NCI-H526 treated with DMSO at 0.1 percent for 48 hours (cell line): ENCODE results near the gene SF3A1.
A peak's percentile ranks its signal among the peaks of the same experiment; 100 is the strongest.
"Not testable (repeated sequence)": the region's sequence is repeated elsewhere in the genome, so short reads cannot be mapped to it uniquely, and the experiment has no call there.

ENCODE experiments used
- DNase-seq: peaks from one replicate; lab custom pipeline; 2025; lab: John Stamatoyannopoulos, UW

The SF3A1 gene

DNA sequence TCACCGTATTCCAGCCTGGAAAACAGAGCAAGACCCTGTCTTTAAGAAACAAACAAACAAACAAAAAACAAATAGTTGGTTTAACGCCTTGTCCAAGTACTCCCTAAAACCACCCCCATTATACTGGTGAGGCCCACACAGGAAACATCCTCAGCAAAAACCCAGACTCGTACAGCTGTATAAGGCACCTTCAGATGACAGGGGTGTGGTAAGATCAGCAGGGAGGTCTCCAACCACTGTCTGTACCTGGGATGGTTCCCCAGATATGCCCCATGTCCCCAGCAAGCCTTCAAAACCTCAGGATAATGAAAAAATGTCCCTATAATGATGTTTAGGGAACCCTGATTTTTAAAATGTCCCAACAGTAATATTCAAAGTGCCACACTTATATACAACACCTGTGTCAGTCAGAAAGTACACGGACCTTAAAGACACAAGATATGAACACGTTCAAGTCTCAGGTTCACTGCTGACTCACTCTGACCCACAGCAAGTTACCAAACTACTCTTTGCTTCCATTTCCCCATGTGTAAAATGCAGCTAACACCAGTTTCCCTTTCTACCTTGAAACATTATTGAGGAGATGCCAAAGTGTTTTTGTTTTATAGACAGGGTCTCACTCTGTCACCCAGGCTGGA is 9.3 kb downstream of the SF3A1 start:
- DNase-seq = no peak

- DNase-seq = no peak
Measured at GRCh38 chr22:30344447-30345200, 12.1 kb downstream of the SF3A1 start.

GRCh38 chr22:30340911-30341685 is 15.6 kb downstream of the SF3A1 start:
- DNase-seq = no peak

GRCh38 chr22:30338802-30339201 is 17.9 kb downstream of the SF3A1 start:
- DNase-seq = no peak

DNA sequence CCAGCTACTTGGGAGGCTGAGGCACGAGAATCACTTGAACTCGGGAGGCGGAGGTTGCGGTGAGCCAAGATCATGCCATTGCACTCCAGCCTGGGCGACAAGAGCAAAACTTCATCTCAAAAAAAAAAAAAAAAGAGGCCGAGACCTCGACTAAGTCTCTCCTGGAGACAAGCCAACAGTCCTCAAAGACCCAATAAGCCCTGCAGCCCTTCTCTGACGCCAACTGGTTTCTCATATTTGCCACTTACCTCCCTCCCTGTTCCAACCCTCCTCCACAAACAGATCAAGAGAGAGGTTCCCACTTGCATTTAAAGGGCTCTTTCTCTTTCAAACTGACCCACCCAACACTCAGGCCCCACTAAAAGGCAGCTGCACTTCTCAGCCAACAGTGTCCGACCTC is 18.4 kb downstream of the SF3A1 start:
- DNase-seq = not testable (repeated sequence)

DNA sequence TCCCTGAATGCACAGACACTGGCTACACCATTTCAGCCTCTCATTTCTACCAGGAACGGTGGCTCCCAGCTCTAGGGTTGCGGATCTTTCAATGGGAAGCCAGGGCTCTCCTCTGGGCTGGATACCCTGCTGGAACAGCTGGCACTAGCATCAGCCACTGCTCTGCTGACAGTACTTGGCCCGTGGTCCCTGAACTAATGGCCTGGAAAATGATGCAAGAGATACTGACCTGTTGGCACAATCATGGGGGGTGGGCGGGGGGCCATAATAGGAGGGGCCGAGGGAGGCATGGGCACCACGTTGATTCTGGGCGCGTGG is 19.3 kb downstream of the SF3A1 start:
- DNase-seq = no peak

GRCh38 chr22:30336752-30337460 is 19.8 kb downstream of the SF3A1 start:
- DNase-seq = no peak

- no peak for DNase-seq
Measured at GRCh38 chr22:30335236-30335635, 21.5 kb downstream of the SF3A1 start.

DNA sequence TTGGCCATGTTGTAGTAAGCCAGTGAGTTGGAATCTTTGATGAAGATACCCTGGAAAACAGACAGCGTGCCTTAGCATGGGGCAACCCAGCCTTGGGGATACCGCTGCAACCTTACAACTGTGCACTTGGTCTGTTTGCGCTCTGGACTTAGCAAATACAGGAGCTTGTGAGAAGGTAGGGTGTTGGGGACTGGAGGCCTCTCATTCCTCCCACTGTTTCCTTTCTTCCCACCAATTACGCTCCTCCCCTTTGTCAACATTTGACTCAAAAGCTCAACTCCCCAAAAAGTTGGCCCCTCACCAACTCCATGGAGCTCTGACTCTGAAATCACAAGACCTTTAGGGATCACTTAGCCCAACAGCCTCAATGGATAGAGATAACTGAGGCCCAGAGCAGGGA is 22.0 kb downstream of the SF3A1 start:
- DNase-seq = no peak

GRCh38 chr22:30333707-30334087 is 23.0 kb downstream of the SF3A1 start:
- no peak for DNase-seq

DNA sequence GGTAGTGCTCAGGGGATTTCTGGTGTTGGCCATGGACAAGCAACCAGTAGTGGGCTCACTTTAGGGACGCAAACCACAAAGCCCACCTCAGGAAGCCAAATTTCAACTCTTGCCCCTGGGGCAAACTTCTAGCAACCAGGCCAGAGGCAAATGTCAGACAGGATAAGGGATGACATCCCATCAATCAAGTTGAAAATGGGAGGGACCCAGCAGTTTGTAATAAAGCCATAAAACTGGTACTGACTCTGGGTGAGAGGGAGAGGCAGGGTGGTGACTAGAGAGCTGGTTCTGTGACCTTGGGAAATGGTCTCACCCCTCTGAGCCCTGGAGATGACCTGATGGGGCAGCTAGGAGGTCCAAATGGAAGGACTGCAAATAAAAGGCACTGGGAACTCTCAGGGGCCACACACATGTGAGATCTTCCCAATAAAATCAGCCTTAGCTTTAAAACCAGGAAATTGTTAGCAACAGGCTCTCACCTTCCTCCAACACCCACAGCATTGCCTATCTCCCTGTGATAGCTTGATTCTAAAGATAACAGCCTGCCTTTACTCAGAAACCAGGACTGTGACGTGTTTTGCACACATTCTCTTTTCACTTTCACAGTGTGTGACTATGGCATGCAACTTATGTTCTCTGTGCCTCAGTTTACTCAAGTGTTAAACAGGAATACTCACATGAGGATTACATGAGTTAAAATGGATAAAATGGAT is 23.5 kb downstream of the SF3A1 start:
- no peak for DNase-seq

- no peak for DNase-seq
Measured at GRCh38 chr22:30332551-30332950, 24.1 kb downstream of the SF3A1 start.

DNA sequence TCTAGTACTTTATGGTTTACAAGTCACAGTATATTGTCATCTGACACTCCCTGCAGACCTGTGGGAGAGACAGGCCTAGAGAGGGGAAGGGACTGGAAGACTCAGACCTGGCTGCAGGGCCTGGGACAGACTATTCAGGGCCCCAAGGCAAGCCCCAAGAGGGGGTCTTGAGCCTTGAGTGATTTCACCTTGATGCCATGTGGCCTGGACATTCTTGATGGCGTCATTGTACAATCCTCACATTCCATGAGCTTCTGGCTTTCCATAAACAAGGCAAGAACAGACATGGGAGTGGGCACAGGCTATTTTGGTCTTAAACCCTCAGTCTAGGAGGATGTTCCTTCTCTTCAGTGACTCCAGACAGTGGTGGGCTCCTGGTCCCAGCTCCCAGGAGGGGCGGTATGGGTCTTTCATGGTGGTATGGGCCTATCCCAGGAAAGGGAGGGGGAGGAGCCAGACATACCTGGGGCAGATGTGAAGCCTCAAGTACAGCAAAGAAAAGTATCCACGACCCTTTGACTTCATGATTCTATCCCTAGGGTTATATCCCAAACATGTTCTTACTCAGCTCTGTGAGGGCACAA is 28.1 kb downstream of the SF3A1 start:
- no peak for DNase-seq

GRCh38 chr22:30327864-30328345 is 28.8 kb downstream of the SF3A1 start:
- DNase-seq = no peak

GRCh38 chr22:30326706-30327362 is 29.9 kb downstream of the SF3A1 start, which contains the start of gene TBC1D10A:
Gene TBC1D10A (minus strand): TSS chr22:30326941. CDS start chr22:30326881, 60 bp downstream.
- peak; percentile 91 for DNase-seq

DNA sequence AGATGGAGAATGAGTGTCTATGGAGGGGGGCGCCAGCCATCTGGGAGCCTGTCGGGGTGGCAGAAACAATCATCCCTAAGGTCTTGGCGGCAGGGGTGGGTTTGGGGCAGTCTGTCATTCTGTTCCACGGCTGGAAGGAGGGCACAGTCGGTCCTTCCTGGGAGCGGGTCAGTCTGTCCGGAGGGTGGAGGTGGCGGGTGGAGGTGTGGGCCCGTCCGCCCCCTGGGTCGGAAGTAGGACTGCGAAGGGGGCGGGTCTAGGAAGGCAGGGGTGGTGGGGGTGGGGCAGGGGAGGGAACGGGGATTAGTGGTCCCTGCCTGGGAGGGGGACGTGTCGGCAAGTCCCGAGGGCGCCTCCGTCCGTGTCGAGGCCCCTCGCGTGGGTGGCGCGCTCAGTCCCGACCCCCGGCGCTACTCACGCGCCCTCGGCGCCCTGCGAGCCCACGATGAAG is 30.4 kb downstream of the SF3A1 start:
- DNase-seq = no peak

DNA sequence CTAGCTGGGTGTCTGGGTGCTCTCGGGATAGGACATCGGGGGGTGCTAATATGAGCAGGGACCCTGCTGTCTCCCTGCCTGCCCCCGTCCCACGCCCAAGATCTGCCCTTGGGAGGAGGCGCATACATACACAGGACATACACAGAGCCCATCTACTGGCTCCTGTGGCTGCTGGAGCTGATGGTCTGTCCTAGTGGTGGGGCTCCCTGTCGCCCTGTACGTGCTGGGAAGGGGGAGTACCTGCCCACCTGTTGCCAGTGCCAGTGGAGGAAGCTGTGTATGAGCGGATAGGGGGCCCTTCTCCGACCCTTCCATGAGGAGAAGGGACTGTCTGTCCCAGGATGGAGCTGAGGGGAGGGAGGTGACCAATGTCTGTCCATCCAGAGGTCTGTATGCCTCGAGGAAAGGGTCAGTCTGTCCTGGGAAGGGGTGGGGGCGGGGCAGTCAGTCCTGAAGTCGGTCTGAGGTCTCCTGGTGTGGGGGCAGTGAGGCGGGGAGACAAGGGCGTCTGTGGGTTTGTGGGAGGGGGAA is 30.9 kb downstream of the SF3A1 start:
- no peak for DNase-seq

DNA sequence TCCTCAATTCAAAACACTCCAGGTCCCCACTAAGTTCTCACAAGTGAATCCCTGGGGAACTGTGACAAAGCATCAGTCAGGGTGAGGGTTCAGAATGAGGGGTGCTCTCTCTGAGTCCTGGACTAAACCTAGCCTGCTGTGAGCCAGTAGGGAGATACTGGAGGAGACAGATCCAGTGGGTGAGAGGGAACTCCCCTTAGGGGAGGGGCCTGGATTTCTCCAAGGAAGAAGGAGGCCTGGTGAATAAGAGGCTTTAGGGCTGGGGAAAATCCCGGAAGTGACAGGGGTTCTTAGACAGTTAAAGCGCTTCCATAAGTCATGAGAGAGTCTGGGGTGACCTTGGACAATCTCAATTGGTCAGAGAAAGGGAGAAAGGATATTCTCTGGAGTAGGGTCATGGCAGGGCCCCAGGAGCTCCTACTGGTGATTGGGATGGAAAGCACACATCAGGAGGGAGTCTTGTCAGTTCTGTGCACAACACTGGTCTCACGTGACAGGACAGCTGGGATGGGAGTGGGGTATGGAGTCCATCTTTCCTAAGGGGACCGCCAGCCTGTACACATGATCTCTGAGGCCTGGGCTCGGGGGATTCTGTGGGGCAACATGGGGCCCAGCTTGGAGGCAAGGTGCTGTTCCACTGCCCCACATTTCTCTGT is 31.5 kb downstream of the SF3A1 start:
- no peak for DNase-seq

DNA sequence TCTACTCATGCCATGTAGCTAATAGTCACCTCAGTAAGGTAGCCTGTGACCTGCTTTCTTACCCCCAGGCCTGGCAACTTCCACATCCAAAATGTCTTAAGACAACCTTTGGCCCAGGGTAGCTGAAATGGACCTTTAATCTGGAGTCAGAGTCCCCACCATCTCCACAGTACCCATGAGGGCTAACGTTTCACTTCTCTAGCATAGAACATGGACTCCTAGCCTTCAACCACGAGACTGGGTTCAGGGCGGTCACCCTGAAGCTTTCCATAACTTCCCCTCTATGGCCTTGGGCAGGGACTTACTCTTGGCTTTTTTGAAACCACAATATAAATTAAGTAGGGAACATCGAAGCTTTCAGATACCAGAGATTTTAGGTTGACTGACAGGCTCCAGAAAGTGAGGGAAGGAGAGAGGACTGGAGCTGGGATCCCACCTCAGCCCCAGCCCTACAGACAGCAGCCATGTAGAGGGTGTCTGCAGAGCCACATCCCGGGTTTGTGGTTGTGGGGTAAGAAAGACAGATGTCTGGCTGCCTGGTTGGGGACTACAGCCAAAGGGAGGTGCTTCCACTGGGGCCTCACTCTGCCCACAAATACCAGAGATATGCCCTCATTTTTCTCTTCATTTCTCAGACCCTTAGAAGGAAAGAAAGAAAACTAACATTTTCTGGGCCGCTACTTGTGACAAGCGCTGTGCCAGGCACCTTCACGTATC is 32.5 kb downstream of the SF3A1 start:
- DNase-seq = no peak
